ENCODE measurements around the gene AKAP13. TPM values are rescaled to one million over a fixed set of nuclear protein-coding genes. Genes with fewer than 3 reads are reported as not detected.
A peak's percentile ranks its signal among the peaks of the same experiment; 100 is the strongest.

AKAP13 gene
- polyA plus RNA-seq, 1 donor from 2014 or later, result 152 TPM

GRCh38 chr15:85779249-85779648 lies 398.8 kb downstream of the AKAP13 start:
- H3K27me3 Mint-ChIP-seq, result no peaks in the 10 kb centered on the region
- H3K9me3 Mint-ChIP-seq, result no peaks in the 10 kb centered on the region
- H3K4me3 Mint-ChIP-seq, result no peak overlapping the region
- H3K4me1 Mint-ChIP-seq, result peaks cover 2 to 4% (median 3%) of the 10 kb centered on the region in 3 donors
- no peak overlapping the region for H3K27ac Mint-ChIP-seq
- H3K36me3 Mint-ChIP-seq, result no peaks in the 10 kb centered on the region

- Mint-ChIP-seq H3K4me3 (no peak overlapping the region), H3K4me1 (peaks cover 4 to 6% (median 5%) of the 10 kb centered on the region in 3 donors), H3K9me3 (no peaks in the 10 kb centered on the region), H3K36me3 (no peaks in the 10 kb centered on the region), H3K27me3 (no peaks in the 10 kb centered on the region), H3K27ac (no peak overlapping the region)
Measured at GRCh38 chr15:85780225-85780985, 400.0 kb downstream of the AKAP13 start.

GRCh38 chr15:85781099-85781498 lies 400.7 kb downstream of the AKAP13 start:
- H3K36me3 Mint-ChIP-seq, result no peaks in the 10 kb centered on the region
- H3K27me3 Mint-ChIP-seq, result no peaks in the 10 kb centered on the region
- no peak overlapping the region for H3K4me3 Mint-ChIP-seq
- peaks cover 4 to 11% (median 8%) of the 10 kb centered on the region in 3 donors for H3K4me1 Mint-ChIP-seq
- H3K9me3 Mint-ChIP-seq, result no peaks in the 10 kb centered on the region
- H3K27ac Mint-ChIP-seq, result no peak overlapping the region

DNA sequence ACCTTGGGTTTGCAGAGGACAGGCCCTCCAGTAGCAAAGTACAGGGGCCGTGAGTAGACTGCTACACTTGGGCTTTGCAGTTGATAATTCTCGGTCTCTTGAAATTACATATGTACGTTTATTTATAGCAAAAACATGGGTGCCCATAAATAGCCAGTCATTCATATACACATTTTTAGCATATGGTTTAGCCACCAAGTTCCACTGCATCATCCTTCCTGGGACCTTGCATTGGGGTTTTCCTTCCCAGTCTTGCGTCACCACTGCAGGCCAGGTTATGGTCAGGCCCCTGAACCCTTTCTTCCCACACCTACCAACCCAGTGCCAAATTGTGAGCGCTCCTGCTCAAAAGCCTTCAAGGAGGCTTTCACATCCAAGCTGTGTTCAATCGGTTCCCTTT lies 401.7 kb downstream of the AKAP13 start:
- H3K27ac Mint-ChIP-seq, result peak overlapping the region in 1 of 3 donors; percentile 35
- H3K9me3 Mint-ChIP-seq, result no peaks in the 10 kb centered on the region
- no peak overlapping the region for H3K4me3 Mint-ChIP-seq
- H3K27me3 Mint-ChIP-seq, result no peaks in the 10 kb centered on the region
- H3K4me1 Mint-ChIP-seq, result peaks cover 4 to 11% (median 11%) of the 10 kb centered on the region in 3 donors
- H3K36me3 Mint-ChIP-seq, result no peaks in the 10 kb centered on the region

DNA sequence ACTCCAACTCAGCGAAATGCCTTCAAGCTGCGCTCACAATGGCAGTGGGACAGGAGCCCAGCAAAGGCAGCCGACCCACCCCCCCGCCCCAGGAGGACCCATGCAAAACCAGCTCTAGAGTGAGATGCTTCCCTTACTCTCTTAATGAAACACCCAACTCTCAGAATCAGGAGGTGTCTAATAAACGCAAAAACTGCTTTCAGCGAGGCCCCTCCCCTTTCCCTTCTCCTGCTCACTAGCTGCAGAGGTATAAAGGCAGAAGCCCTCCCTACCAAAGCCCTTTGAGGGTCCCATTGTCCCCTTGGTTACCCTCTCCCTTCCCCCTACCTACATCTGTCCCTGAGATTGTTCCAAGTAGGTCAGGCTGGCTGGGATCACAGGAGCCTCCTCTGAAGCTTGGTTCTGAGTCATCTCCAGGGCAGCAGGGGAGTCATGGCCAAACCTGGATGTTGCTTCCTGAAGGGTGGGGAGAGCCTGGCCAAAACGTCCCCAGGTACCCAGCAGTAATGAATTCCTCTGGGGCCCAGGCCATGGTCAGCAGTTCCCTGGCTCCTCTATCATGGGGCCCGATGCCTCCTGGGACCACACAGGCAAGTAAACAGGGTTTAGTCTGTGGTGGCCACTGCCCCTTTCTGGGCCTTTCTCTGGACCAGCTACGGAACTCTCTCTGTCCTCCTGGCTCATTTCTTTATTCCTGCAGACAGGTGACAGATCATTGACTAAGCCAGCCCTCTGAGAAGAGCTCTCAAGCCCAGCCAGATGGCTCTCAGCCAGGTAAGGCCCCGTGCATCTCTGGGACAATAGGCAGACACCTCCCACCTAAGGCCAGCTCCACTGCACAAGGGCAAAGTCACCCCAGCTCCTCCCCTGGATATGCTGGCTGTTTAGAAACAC lies 405.7 kb downstream of the AKAP13 start:
- no peaks in the 10 kb centered on the region for H3K27me3 Mint-ChIP-seq
- H3K27ac Mint-ChIP-seq, result no peak overlapping the region
- peaks cover 7 to 11% (median 9%) of the 10 kb centered on the region in 3 donors for H3K4me1 Mint-ChIP-seq
- no peaks in the 10 kb centered on the region for H3K36me3 Mint-ChIP-seq
- peak overlapping the region in 2 of 4 donors; percentile 47 to 70 for H3K4me3 Mint-ChIP-seq
- no peaks in the 10 kb centered on the region for H3K9me3 Mint-ChIP-seq

- Mint-ChIP-seq H3K36me3 (no peaks in the 10 kb centered on the region), H3K27me3 (no peaks in the 10 kb centered on the region), H3K4me1 (peaks cover 7 to 11% (median 9%) of the 10 kb centered on the region in 3 donors), H3K9me3 (no peaks in the 10 kb centered on the region), H3K27ac (no peak overlapping the region), H3K4me3 (no peak overlapping the region)
Measured at GRCh38 chr15:85786781-85787114, 406.3 kb downstream of the AKAP13 start.

GRCh38 chr15:85788771-85789495 lies 408.5 kb downstream of the AKAP13 start:
- H3K27me3 Mint-ChIP-seq, result no peaks in the 10 kb centered on the region
- no peak overlapping the region for H3K4me3 Mint-ChIP-seq
- no peaks in the 10 kb centered on the region for H3K9me3 Mint-ChIP-seq
- no peak overlapping the region for H3K27ac Mint-ChIP-seq
- H3K4me1 Mint-ChIP-seq, result peaks cover 15 to 19% (median 17%) of the 10 kb centered on the region in 3 donors
- no peaks in the 10 kb centered on the region for H3K36me3 Mint-ChIP-seq

DNA sequence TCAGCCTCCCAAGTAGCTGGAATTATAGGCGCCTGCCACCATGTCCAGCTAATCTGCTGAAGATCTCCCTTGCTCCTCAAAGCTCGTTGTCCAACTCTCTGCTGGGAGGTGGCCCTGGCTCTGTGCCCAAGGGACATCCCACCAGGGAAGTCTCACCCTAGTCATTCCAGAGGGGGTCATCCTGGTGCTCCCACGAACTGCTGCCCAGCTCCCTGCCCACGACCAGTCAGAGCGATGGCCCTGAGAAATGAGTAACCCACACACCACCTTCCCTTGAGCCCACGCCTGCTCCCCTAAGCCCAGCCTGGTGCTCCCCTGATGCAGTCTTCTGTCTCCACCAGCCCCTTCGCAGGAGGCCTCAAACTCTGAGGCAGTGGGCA lies 409.1 kb downstream of the AKAP13 start:
- no peaks in the 10 kb centered on the region for H3K9me3 Mint-ChIP-seq
- no peak overlapping the region for H3K27ac Mint-ChIP-seq
- no peaks in the 10 kb centered on the region for H3K36me3 Mint-ChIP-seq
- peaks cover 13 to 19% (median 16%) of the 10 kb centered on the region in 3 donors for H3K4me1 Mint-ChIP-seq
- H3K27me3 Mint-ChIP-seq, result no peaks in the 10 kb centered on the region
- no peak overlapping the region for H3K4me3 Mint-ChIP-seq

GRCh38 chr15:85792102-85792731 lies 411.8 kb downstream of the AKAP13 start:
- Mint-ChIP-seq H3K27me3 (no peaks in the 10 kb centered on the region), H3K27ac (no peak overlapping the region), H3K4me1 (peaks cover 15 to 19% (median 18%) of the 10 kb centered on the region in 3 donors), H3K36me3 (no peaks in the 10 kb centered on the region), H3K9me3 (no peaks in the 10 kb centered on the region), H3K4me3 (peak overlapping the region in 1 of 4 donors; percentile 88)

GRCh38 chr15:85792912-85793590 lies 412.6 kb downstream of the AKAP13 start:
- Mint-ChIP-seq H3K9me3 (no peaks in the 10 kb centered on the region), H3K4me3 (peak overlapping the region; percentile 85 to 95 (median 86)), H3K4me1 (peaks cover 14 to 19% (median 15%) of the 10 kb centered on the region in 3 donors), H3K27ac (no peak overlapping the region), H3K36me3 (no peaks in the 10 kb centered on the region), H3K27me3 (no peaks in the 10 kb centered on the region)

DNA sequence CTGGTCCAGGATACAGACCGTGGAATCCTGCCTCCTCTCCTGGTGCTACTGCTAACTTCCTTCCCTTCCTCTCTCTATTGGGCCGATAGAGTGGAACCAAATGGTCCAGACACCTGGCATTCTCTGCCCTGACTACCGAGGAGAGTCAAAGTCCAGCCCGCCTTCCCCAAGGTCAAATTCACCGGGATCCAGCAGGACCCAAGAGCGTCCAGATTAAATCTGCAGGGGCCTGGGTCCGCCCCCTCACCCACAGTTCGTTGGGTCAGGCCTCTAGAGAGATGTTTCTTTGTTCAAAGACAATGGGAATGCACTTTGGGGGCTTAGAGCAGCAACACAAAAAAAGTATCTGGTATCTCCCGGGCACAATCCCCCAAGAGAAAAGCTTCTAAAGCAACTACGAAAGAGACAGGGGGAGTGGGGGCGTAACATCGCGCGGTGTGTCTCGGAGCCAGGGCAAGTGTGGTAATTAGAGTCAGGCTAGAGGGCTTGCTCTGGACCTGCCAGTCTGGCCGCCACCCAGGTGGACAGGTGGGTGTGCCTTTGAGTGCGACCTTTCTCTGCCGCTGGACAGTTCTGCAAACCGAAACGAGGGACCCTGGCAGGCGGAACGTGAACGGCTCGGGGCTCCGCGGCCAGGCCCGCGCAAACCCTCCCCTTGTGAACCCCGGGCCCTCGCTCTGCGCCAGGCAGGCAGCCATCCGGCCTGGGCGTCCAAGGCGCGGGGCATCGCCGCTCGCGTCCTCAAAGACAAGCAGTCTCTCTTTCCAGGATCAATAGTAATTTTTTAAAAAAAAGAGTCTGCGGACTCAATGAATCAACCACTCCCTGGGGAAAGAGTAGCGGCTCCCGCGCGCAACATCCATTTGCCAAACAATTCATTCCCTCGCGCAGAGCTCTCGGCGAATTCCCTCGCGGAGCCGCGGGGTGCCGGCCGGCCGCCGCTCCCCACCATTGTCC lies 413.5 kb downstream of the AKAP13 start:
- Mint-ChIP-seq H3K36me3 (no peaks in the 10 kb centered on the region), H3K4me1 (peaks cover 14 to 19% (median 18%) of the 10 kb centered on the region in 3 donors), H3K27me3 (no peaks in the 10 kb centered on the region), H3K9me3 (peaks cover 0 to 3% (median 0%) of the 10 kb centered on the region in 3 donors), H3K4me3 (peak overlapping the region; percentile 85 to 95 (median 86)), H3K27ac (peak overlapping the region in 2 of 3 donors; percentile 38 to 57)

DNA sequence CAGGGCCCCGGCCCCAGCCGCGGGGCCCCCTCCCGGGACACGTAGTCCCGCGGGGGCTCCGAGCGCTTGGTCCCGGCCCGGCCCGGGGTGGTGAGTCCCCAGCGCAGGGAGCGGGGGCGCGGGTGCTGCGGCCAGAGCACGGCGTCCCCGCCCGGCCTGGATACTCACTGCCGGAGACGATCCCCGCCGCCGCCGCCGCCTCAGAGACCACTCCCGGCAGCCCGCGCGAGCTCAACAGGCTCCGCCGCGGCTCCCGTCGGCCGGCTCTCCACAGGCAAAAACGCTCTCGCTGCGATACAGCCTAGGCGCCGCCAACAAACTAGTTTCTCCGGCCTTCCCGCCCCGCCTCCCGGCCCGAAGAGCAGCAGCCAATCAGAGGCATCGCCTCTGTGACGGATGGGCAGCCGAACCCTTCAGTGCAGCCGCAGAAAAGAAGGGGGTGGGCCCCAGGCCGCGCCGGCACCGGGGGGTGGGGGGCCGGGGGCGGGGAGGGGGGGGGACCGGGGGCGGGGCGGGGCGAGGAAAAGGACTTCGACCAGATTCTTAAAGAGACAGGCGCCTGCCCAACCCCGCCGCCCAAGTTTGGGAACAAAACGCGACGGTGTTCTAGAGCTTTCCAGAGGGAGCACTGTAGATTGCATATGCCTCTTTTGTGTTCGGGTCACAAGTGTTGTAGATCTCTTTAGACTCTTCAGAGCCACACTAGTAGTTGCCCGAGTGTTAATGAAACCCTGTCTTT lies 414.4 kb downstream of the AKAP13 start, which contains the start of gene KLHL25:
Gene KLHL25 (minus strand): TSS at position 328 of the 739 bp plus-strand sequence. CDS start 25,115 bp downstream, outside the sequence.
- no peaks in the 10 kb centered on the region for H3K27me3 Mint-ChIP-seq
- H3K4me3 Mint-ChIP-seq, result peak within 1 kb of the TSS; percentile 88 to 97 (median 92)
- H3K27ac Mint-ChIP-seq, result peak within 1 kb of the TSS; percentile 38 to 78 (median 70)
- H3K36me3 Mint-ChIP-seq, result no peaks in the 10 kb centered on the region
- peaks cover 0 to 3% (median 0%) of the 10 kb centered on the region in 3 donors for H3K9me3 Mint-ChIP-seq
- H3K4me1 Mint-ChIP-seq, result peaks cover 14 to 19% (median 19%) of the 10 kb centered on the region in 3 donors
